ENCODE measurements around the gene CRYBG2. TPM values are rescaled to one million over a fixed set of nuclear protein-coding genes. Genes with fewer than 3 reads are reported as not detected.

Gene CRYBG2
- total RNA-seq, 1 donor from 2014 or later = 19.5 TPM

DNA sequence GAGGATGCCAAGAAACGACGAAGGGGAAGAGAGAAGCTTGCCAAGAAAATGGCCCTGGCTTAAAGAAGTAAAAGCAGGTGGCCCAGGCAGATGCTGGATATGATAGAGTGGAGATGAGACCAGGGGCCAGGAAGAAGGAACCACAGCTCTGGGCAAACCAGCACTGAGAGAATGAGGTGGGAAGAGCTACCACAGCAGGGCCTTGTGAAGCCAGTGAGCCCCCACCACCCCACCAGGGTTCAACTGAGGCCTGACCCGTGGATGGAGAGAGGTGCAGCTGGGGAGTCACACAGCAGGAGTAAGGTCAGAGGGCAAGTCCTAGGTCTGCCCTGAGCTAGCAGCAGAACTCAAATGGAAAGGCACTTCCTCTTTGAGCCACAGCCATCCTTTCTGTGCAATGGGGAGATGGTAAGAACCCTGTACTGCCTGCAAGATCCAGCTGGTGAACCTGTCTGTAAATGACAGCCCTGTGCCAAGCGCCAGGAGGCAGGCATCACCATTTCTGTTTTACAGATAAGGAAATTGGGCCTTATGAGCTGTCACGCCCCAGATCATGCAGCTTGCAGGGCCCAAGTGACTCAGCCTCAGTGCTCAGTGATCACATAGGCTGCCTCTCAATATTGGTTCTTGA, 65.5 kb downstream of the CRYBG2 start:
- Histone ChIP-seq H3K4me3 (ENCODE audit: low read depth, low read length) (no peak overlapping the region), H3K36me3 (ENCODE audit: control insufficient read depth, insufficient read depth, low read length) (no peaks in the 10 kb centered on the region), H3K27me3 (ENCODE audit: control insufficient read depth, insufficient read depth, low read length) (no peaks in the 10 kb centered on the region)
- DNase-seq (ENCODE audit: low read depth) = peak; percentile 50
- TF ChIP-seq, protein P1, sequence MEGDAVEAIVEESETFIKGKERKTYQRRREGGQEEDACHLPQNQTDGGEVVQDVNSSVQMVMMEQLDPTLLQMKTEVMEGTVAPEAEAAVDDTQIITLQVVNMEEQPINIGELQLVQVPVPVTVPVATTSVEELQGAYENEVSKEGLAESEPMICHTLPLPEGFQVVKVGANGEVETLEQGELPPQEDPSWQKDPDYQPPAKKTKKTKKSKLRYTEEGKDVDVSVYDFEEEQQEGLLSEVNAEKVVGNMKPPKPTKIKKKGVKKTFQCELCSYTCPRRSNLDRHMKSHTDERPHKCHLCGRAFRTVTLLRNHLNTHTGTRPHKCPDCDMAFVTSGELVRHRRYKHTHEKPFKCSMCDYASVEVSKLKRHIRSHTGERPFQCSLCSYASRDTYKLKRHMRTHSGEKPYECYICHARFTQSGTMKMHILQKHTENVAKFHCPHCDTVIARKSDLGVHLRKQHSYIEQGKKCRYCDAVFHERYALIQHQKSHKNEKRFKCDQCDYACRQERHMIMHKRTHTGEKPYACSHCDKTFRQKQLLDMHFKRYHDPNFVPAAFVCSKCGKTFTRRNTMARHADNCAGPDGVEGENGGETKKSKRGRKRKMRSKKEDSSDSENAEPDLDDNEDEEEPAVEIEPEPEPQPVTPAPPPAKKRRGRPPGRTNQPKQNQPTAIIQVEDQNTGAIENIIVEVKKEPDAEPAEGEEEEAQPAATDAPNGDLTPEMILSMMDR (IDR thresholded peaks at IDR 0.05; ENCODE audit: insufficient read depth, low read length, severe bottlenecking) = no peak
- FAIRE-seq = no peak

DNA sequence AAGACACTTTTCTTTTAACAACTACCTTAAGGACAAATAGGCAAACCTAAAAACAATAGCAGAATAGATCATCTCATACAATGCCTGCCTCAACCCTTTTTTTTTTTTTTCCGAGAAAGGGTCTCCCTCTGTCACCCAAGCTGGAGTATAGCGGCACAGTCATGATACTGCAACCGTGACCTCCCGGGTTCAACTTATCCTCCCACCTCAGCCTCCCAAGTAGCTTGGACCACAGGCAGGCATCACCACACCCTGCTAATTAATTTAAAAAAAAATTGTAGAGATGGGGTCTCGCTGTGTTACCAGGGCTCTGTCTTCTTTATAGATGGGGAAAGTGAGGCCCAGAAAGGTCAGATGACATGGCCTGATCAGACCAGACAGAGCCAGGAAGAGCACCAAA, 66.1 kb downstream of the CRYBG2 start:
- no peak overlapping the region for H3K4me3 ChIP-seq (ENCODE audit: low read depth, low read length)
- TF ChIP-seq, protein P1 (IDR thresholded peaks at IDR 0.05; ENCODE audit: insufficient read depth, low read length, severe bottlenecking) = no peak
- FAIRE-seq = no peak
- DNase-seq (ENCODE audit: low read depth) = no peak
- no peaks in the 10 kb centered on the region for H3K36me3 ChIP-seq (ENCODE audit: control insufficient read depth, insufficient read depth, low read length)
- H3K27me3 ChIP-seq (ENCODE audit: control insufficient read depth, insufficient read depth, low read length) = no peaks in the 10 kb centered on the region

DNA sequence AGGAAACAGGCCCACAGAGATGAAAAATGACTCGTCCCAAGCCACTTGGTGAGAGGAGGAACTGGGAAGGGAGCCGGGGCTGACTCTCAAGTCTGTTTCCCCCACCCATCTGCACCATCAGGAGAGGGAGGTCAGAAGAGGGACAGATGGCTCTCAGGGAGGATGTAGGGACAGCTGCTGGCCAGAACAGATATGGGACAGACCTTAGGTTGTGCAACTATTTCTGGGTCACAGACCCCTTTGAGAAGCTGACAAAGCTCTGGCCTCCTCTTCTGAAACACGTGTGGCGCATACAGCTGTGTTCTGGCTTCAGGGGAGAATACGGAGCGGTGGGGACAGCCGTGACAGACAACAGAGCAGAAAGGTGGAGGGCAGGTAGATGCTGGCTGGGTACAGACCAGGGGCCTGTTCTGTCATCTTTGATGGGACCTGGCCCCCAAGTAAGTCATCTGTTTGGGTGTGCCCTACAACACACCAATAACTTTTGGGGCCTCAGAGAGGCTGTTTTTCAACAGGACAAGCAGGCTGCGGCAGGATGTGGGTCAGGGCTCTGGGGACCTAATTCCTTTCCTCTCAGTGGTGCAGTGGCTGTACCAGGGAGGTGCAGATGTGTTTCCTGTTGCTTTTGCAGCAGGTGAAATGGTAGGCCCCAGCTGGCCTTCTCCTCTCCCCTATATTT, 66.8 kb downstream of the CRYBG2 start:
- H3K27me3 ChIP-seq (ENCODE audit: control insufficient read depth, insufficient read depth, low read length) = no peaks in the 10 kb centered on the region
- DNase-seq (ENCODE audit: low read depth) (no peak), FAIRE-seq (no peak)
- TF ChIP-seq, protein P1 (IDR thresholded peaks at IDR 0.05; ENCODE audit: insufficient read depth, low read length, severe bottlenecking) = no peak
- no peaks in the 10 kb centered on the region for H3K36me3 ChIP-seq (ENCODE audit: control insufficient read depth, insufficient read depth, low read length)
- no peak overlapping the region for H3K4me3 ChIP-seq (ENCODE audit: low read depth, low read length)

DNA sequence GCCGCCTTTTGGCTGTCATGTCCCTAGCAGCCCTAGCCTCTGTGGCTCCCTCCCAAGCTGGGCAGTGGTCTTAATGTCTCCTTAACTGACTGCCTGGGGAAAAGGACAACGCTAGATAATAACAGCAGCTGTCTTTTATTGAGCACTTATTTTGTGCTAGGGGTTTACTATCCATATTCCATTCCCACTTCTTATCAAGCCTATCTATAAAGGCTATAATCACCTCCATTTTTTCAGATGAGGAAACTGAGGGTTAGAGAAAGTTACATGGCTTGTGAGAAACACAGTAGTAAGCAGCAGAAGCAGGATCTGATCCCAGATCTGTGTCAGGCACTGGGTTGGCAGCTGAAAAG, 67.9 kb downstream of the CRYBG2 start:
- no peak overlapping the region for H3K4me3 ChIP-seq (ENCODE audit: low read depth, low read length)
- TF ChIP-seq, protein P1 (IDR thresholded peaks at IDR 0.05; ENCODE audit: insufficient read depth, low read length, severe bottlenecking) = no peak
- FAIRE-seq (no peak), DNase-seq (ENCODE audit: low read depth) (no peak)
- H3K36me3 ChIP-seq (ENCODE audit: control insufficient read depth, insufficient read depth, low read length) = peaks cover 6% of the 10 kb centered on the region
- H3K27me3 ChIP-seq (ENCODE audit: control insufficient read depth, insufficient read depth, low read length) = no peaks in the 10 kb centered on the region

DNA sequence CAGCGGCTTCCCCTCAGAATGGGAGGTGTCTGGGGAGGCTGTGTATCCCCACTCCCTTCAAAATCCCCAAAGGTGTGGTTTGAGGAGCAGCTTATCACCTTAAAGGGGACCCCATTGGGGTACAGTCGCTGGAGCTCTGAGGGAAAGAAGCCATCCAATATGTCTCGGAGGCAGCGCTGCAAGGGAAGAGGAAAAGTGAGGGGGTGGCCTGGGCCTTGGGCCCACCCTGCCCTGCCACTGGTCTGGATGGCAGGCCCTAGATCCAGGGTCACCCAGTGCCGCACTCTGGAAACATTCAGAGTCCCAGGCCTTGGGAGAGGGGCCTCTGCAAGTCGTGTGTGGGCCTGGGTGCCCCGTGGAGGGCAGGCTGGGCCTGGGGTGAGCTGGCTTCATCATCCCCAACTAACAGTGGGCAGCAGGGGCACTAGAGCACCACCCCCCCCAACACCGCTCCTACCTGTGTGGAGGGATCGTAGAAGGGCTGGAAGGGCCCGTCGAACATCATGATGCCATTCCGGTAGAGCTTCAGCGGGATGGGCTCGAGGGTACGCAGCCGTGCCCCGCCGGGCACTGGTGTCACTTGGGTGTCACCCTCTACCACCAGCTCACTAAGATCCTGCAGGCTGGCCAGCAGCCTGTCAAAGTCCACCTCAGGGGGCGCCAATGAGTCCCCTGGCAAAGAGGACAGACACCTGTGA, 68.4 kb downstream of the CRYBG2 start:
- Histone ChIP-seq H3K4me3 (ENCODE audit: low read depth, low read length) (no peak overlapping the region), H3K36me3 (ENCODE audit: control insufficient read depth, insufficient read depth, low read length) (peaks cover 8% of the 10 kb centered on the region), H3K27me3 (ENCODE audit: control insufficient read depth, insufficient read depth, low read length) (no peaks in the 10 kb centered on the region)
- no peak for FAIRE-seq
- DNase-seq (ENCODE audit: low read depth) = no peak
- TF ChIP-seq, protein P1 (IDR thresholded peaks at IDR 0.05; ENCODE audit: insufficient read depth, low read length, severe bottlenecking) = peak; percentile 53
